GM23338 (cell line): Measurements from ENCODE around the gene CMIP. TPM values are rescaled to one million over a fixed set of nuclear protein-coding genes. Genes with fewer than 3 reads are reported as not detected.

Experiments used
- ATAC-seq: fragments of 200-7000 bp; cut with Tn5 transposase; 3 replicates; pipeline ENCODE4 v1.9.1; 2020
- DNase-seq: peaks from one replicate; pipeline ENCODE4 v3.0.0-alpha.2; 2015; ENCODE audit warnings: low spot score
- H2AFZ ChIP-seq: fragments of 200-600 bp; sonication (generic); 2 replicates; pipeline ENCODE4 v1.8.0; 2016; ENCODE audit warnings: antibody characterized with exemption, mild to moderate bottlenecking, moderate library complexity
- H3F3A ChIP-seq: fragments of 200-600 bp; sonication (generic); replicated peaks from 2 replicates; pipeline ENCODE4 v1.8.0; 2017; ENCODE audit warnings: antibody characterized with exemption, mixed run types, low read depth
- H3K27ac ChIP-seq: fragments of 200-600 bp; sonication (generic); 2 replicates; pipeline ENCODE4 v1.6.1; 2016; ENCODE audit warnings: low read depth
- H3K27me3 ChIP-seq: fragments of 200-600 bp; sonication (generic); 2 replicates; pipeline ENCODE4 v1.8.0; 2016; ENCODE audit warnings: mild to moderate bottlenecking, mixed run types, moderate library complexity; ENCODE audit not compliant: insufficient read depth
- H3K36me3 ChIP-seq: fragments of 200-600 bp; sonication (generic); 2 replicates; pipeline ENCODE4 v1.8.0; 2016; ENCODE audit warnings: mild to moderate bottlenecking; ENCODE audit not compliant: insufficient read depth
- H3K4me1 ChIP-seq: fragments of 200-600 bp; sonication (generic); 2 replicates; pipeline ENCODE4 v1.8.0; 2016; ENCODE audit warnings: mild to moderate bottlenecking, moderate library complexity; ENCODE audit not compliant: insufficient read depth
- H3K4me2 ChIP-seq: fragments of 200-600 bp; sonication (generic); 2 replicates; pipeline ENCODE4 v1.7.1; 2017; ENCODE audit warnings: mixed run types
- H3K4me3 ChIP-seq: fragments of 200-600 bp; sonication (generic); 2 replicates; pipeline ENCODE4 v1.6.1; 2016; ENCODE audit warnings: mixed run types
- H3K79me2 ChIP-seq: fragments of 200-600 bp; sonication (generic); replicated peaks from 2 replicates; pipeline ENCODE4 v1.8.0; 2017; ENCODE audit warnings: mild to moderate bottlenecking; ENCODE audit not compliant: insufficient read depth
- H3K9me2 ChIP-seq: fragments of 200-600 bp; sonication (generic); 2 replicates; pipeline ENCODE4 v1.8.0; 2017; ENCODE audit not compliant: insufficient read depth
- H4K20me1 ChIP-seq: fragments of 200-600 bp; sonication (generic); replicated peaks from 2 replicates; pipeline ENCODE4 v1.8.0; 2017; ENCODE audit warnings: mild to moderate bottlenecking; ENCODE audit not compliant: insufficient read depth
- H3K27ac Mint-ChIP-seq: 2 replicates; pipeline ENCODE4 v1.8.0; 2020; ENCODE audit warnings: inconsistent platforms, mild to moderate bottlenecking, moderate library complexity, mixed read lengths
- H3K27me3 Mint-ChIP-seq: 3 replicates; pipeline ENCODE4 v1.8.0; 2022; ENCODE audit warnings: low read depth, mild to moderate bottlenecking, moderate library complexity, mixed read lengths, inconsistent platforms; ENCODE audit not compliant: insufficient read depth, poor library complexity
- H3K36me3 Mint-ChIP-seq: 3 replicates; pipeline ENCODE4 v1.8.0; 2021; ENCODE audit warnings: low read depth, mild to moderate bottlenecking, inconsistent platforms, moderate library complexity, mixed read lengths
- H3K4me1 Mint-ChIP-seq: 3 replicates; pipeline ENCODE4 v1.8.0; 2020; ENCODE audit warnings: mild to moderate bottlenecking, inconsistent platforms, mixed read lengths
- H3K4me3 Mint-ChIP-seq: 3 replicates; pipeline ENCODE4 v1.8.0; 2021; ENCODE audit warnings: moderate library complexity, mild to moderate bottlenecking, inconsistent platforms, mixed read lengths
- H3K9me3 Mint-ChIP-seq: 3 replicates; pipeline ENCODE4 v1.8.0; 2020; ENCODE audit warnings: moderate library complexity, mild to moderate bottlenecking, inconsistent platforms, mixed read lengths
- CREB1 ChIP-seq: fragments of 250-450 bp; sonication (Bioruptor Pico); IDR thresholded peaks from 2 replicates; pipeline ENCODE4 v1.5.0; 2020; ENCODE audit warnings: low read depth, mild to moderate bottlenecking, moderate library complexity
- JUNB ChIP-seq: IDR thresholded peaks from one replicate; pipeline ENCODE4 v1.6.1; 2016; ENCODE audit warnings: antibody characterized with exemption; ENCODE audit not compliant: unreplicated experiment
- NANOG ChIP-seq: IDR thresholded peaks from 2 replicates; pipeline ENCODE4 v1.6.1; 2016; ENCODE audit warnings: antibody characterized with exemption, borderline replicate concordance
- POLR2AphosphoS5 ChIP-seq: IDR thresholded peaks from 2 replicates; pipeline ENCODE4 v1.6.1; 2016; ENCODE audit warnings: antibody characterized with exemption, low read depth
- ZNF114 ChIP-seq: fragments of 250-450 bp; sonication (Bioruptor Pico); IDR thresholded peaks from 2 replicates; pipeline ENCODE4 v1.5.0; 2020; ENCODE audit warnings: mild to moderate bottlenecking, moderate library complexity
- polyA plus RNA-seq: library from polyadenylated mRNA; unstranded; fragments of >200 nt; fragmentation: Nextera tagmentation; extraction: Ambion mirVana; gene quantifications from 2 replicates; pipeline ENCODE4 v1.2.1, GENCODE V29; 2016
- total RNA-seq: library from RNA; depleted of rRNA; stranded (reverse); fragments of >200 nt; shearing (Covaris generic); gene quantifications from 2 replicates; pipeline ENCODE4 v1.2.3, GENCODE V29; 2014
- TF ChIP-seq, protein P1 (sequence below): fragments of 250-450 bp; sonication (Bioruptor Pico); IDR thresholded peaks from 2 replicates; pipeline ENCODE4 v1.5.0; 2020; ENCODE audit warnings: mild to moderate bottlenecking, moderate library complexity
- TF ChIP-seq, protein P2 (sequence below), 2 experiments: fragments of 200-600 bp in 1 of 2; sonication (generic) in 1 of 2; conservative IDR thresholded peaks; 2 replicates each; pipeline versions ENCODE4 v1.5.1 to v1.6.1; 2016 to 2017; ENCODE audit warnings: antibody characterized with exemption in 2 of 2, low read depth in 2 of 2, mild to moderate bottlenecking in 2 of 2, moderate library complexity in 1 of 2

Gene CMIP
- total and polyA plus RNA-seq, 2 experiments from 2014 or later = 9.5 to 62.3 TPM

DNA sequence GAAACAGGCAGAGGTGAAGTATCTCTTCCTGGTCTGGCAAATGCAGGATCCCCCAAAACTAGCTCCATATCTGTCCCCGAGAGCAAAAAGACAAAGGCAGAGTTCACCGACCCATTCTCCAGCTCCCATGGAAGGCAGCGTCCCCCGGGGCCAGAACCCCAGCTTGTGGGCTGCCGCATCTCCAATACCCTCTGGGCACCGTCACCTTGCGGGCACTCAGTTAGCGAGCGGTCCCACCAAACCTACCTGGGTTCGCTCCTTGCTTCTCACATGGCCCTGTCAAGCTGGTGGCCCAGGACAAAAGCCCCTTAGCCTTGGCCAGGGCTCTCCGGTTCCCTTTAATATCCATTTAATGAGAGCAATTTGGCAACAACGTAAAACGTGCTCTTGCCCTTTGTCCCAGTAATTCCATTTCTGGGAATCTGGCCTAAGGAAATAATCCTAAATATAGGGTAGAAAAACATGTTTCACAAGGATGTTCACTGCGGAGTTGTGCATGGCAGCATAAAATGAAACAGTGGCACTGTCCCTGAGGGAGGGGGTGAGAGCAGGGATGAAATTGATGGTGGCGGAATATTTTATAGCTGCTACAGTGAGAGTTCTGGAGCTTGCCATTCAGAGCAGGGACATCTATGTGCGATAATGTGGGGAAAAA lies 157.1 kb downstream of the CMIP start:
- TF ChIP-seq, protein P1, sequence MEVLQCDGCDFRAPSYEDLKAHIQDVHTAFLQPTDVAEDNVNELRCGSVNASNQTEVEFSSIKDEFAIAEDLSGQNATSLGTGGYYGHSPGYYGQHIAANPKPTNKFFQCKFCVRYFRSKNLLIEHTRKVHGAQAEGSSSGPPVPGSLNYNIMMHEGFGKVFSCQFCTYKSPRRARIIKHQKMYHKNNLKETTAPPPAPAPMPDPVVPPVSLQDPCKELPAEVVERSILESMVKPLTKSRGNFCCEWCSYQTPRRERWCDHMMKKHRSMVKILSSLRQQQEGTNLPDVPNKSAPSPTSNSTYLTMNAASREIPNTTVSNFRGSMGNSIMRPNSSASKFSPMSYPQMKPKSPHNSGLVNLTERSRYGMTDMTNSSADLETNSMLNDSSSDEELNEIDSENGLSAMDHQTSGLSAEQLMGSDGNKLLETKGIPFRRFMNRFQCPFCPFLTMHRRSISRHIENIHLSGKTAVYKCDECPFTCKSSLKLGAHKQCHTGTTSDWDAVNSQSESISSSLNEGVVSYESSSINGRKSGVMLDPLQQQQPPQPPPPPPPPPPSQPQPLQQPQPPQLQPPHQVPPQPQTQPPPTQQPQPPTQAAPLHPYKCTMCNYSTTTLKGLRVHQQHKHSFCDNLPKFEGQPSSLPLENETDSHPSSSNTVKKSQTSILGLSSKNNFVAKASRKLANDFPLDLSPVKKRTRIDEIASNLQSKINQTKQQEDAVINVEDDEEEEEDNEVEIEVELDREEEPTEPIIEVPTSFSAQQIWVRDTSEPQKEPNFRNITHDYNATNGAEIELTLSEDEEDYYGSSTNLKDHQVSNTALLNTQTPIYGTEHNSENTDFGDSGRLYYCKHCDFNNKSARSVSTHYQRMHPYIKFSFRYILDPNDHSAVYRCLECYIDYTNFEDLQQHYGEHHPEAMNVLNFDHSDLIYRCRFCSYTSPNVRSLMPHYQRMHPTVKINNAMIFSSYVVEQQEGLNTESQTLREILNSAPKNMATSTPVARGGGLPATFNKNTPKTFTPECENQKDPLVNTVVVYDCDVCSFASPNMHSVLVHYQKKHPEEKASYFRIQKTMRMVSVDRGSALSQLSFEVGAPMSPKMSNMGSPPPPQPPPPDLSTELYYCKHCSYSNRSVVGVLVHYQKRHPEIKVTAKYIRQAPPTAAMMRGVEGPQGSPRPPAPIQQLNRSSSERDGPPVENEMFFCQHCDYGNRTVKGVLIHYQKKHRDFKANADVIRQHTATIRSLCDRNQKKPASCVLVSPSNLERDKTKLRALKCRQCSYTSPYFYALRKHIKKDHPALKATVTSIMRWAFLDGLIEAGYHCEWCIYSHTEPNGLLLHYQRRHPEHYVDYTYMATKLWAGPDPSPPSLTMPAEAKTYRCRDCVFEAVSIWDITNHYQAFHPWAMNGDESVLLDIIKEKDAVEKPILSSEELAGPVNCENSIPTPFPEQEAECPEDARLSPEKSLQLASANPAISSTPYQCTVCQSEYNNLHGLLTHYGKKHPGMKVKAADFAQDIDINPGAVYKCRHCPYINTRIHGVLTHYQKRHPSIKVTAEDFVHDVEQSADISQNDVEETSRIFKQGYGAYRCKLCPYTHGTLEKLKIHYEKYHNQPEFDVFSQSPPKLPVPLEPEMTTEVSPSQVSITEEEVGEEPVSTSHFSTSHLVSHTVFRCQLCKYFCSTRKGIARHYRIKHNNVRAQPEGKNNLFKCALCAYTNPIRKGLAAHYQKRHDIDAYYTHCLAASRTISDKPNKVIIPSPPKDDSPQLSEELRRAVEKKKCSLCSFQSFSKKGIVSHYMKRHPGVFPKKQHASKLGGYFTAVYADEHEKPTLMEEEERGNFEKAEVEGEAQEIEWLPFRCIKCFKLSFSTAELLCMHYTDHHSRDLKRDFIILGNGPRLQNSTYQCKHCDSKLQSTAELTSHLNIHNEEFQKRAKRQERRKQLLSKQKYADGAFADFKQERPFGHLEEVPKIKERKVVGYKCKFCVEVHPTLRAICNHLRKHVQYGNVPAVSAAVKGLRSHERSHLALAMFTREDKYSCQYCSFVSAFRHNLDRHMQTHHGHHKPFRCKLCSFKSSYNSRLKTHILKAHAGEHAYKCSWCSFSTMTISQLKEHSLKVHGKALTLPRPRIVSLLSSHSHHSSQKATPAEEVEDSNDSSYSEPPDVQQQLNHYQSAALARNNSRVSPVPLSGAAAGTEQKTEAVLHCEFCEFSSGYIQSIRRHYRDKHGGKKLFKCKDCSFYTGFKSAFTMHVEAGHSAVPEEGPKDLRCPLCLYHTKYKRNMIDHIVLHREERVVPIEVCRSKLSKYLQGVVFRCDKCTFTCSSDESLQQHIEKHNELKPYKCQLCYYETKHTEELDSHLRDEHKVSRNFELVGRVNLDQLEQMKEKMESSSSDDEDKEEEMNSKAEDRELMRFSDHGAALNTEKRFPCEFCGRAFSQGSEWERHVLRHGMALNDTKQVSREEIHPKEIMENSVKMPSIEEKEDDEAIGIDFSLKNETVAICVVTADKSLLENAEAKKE (CRISPR knock-in tag) = no peak
- TF ChIP-seq NANOG (no peak), JUNB (no peak), POLR2AphosphoS5 (no peak), CREB1 (CRISPR knock-in tag) (no peak), ZNF114 (CRISPR knock-in tag) (no peak)
- TF ChIP-seq, protein P2, sequence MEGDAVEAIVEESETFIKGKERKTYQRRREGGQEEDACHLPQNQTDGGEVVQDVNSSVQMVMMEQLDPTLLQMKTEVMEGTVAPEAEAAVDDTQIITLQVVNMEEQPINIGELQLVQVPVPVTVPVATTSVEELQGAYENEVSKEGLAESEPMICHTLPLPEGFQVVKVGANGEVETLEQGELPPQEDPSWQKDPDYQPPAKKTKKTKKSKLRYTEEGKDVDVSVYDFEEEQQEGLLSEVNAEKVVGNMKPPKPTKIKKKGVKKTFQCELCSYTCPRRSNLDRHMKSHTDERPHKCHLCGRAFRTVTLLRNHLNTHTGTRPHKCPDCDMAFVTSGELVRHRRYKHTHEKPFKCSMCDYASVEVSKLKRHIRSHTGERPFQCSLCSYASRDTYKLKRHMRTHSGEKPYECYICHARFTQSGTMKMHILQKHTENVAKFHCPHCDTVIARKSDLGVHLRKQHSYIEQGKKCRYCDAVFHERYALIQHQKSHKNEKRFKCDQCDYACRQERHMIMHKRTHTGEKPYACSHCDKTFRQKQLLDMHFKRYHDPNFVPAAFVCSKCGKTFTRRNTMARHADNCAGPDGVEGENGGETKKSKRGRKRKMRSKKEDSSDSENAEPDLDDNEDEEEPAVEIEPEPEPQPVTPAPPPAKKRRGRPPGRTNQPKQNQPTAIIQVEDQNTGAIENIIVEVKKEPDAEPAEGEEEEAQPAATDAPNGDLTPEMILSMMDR (conservative IDR thresholded peaks at IDR 0.05; ENCODE audit: low read depth in 2 of 2) = no peak
- Mint-ChIP-seq H3K27ac (no peak overlapping the region), H3K9me3 (no peaks in the 10 kb centered on the region; the same call in 2 of the 3 replicates), H3K4me3 (no peak overlapping the region), H3K27me3 (peaks cover 4% of the 10 kb centered on the region), H3K36me3 (peaks cover 3% of the 10 kb centered on the region), H3K4me1 (peaks cover 37% of the 10 kb centered on the region)
- H3K4me1 ChIP-seq = peaks cover 4% of the 10 kb centered on the region
- no peak overlapping the region for H3K4me2 ChIP-seq
- no peak overlapping the region for H2AFZ ChIP-seq
- no peaks in the 10 kb centered on the region for H3F3A ChIP-seq
- H3K36me3 ChIP-seq = no peaks in the 10 kb centered on the region
- H3K27me3 ChIP-seq = no peaks in the 10 kb centered on the region
- H3K27ac ChIP-seq = no peak overlapping the region
- no peak overlapping the region for H3K4me3 ChIP-seq
- H3K79me2 ChIP-seq = peaks cover 63% of the 10 kb centered on the region
- H3K9me2 ChIP-seq = no peaks in the 10 kb centered on the region
- H4K20me1 ChIP-seq = peaks cover 38% of the 10 kb centered on the region
- ATAC-seq = no peak
- DNase-seq = no peak
